Liver (tissue), 3 donors: ENCODE measurements around the gene CNGA4.

ENCODE experiments used
- EGR1 ChIP-seq, 2 donors: IDR thresholded peaks; 2 replicates each; pipeline ENCODE4 v1.6.1; 2016 to 2018; ENCODE audit warnings: antibody characterized with exemption in 2 of 2, low read depth in 2 of 2
- HNF4G ChIP-seq: IDR thresholded peaks from 2 replicates; pipeline ENCODE4 v1.6.1; 2016; ENCODE audit warnings: antibody characterized with exemption
- JUND ChIP-seq, 2 donors: IDR thresholded peaks; 2 replicates each; pipeline ENCODE4 v1.6.1; 2016; ENCODE audit warnings: antibody characterized with exemption in 2 of 2
- SP1 ChIP-seq: IDR thresholded peaks from 2 replicates; pipeline ENCODE4 v1.6.1; 2018; ENCODE audit warnings: antibody characterized with exemption, mild to moderate bottlenecking
- TAF1 ChIP-seq: conservative IDR thresholded peaks from 2 replicates; pipeline ENCODE4 v1.6.1; 2016; ENCODE audit warnings: antibody characterized with exemption, mild to moderate bottlenecking
- TF ChIP-seq, protein P1 (sequence below): fragments of 150-350 bp; IDR thresholded peaks from 2 replicates; pipeline ENCODE4 v1.5.1; 2017; ENCODE audit warnings: improper control_type of control experiment, low read depth, low read length; ENCODE audit not compliant: missing input control
- TF ChIP-seq, protein P2 (sequence below): IDR thresholded peaks from 2 replicates; pipeline ENCODE4 v1.6.1; 2016; ENCODE audit warnings: antibody characterized with exemption
- TF ChIP-seq, protein P3 (sequence below): IDR thresholded peaks from 2 replicates; pipeline ENCODE4 v1.6.1; 2016; ENCODE audit warnings: antibody characterized with exemption
- donor health status: healthy.
- donor health status: healthy.

DNA sequence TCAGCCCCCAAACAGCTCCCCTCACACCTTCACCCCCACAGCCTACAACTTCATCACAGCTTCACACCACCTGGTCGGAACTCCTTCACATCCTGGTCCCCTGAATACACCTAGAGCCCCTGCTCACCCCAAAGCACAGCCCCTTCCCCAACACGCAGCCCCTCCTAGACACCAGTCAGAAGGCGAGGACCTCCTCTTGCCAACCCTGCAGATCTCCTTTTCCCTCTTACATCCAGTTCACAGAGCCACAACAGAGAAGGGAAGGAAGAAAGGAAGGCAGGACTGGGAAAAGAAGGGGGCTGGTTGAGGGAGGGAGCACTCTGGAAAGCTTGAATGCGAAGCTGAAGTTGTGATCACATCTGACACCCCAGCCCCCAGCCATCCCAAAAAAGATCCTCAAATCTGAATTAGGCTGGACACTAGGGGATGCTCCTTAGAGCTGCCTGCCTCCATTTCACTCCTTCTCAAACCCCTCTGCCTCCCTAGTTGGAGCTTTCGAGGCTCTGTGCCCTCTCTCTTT is 21.4 kb downstream of the CNGA4 start:
- TF ChIP-seq, protein P1, sequence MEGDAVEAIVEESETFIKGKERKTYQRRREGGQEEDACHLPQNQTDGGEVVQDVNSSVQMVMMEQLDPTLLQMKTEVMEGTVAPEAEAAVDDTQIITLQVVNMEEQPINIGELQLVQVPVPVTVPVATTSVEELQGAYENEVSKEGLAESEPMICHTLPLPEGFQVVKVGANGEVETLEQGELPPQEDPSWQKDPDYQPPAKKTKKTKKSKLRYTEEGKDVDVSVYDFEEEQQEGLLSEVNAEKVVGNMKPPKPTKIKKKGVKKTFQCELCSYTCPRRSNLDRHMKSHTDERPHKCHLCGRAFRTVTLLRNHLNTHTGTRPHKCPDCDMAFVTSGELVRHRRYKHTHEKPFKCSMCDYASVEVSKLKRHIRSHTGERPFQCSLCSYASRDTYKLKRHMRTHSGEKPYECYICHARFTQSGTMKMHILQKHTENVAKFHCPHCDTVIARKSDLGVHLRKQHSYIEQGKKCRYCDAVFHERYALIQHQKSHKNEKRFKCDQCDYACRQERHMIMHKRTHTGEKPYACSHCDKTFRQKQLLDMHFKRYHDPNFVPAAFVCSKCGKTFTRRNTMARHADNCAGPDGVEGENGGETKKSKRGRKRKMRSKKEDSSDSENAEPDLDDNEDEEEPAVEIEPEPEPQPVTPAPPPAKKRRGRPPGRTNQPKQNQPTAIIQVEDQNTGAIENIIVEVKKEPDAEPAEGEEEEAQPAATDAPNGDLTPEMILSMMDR = no peak
- TF ChIP-seq HNF4G (no peak), EGR1 (IDR thresholded peaks at IDR 0.05; ENCODE audit: low read depth in 2 of 2) (no peak), TAF1 (no peak), SP1 (no peak), JUND (IDR thresholded peaks at IDR 0.05) (no peak)
- TF ChIP-seq, protein P2, sequence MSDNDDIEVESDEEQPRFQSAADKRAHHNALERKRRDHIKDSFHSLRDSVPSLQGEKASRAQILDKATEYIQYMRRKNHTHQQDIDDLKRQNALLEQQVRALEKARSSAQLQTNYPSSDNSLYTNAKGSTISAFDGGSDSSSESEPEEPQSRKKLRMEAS = no peak
- TF ChIP-seq, protein P3, sequence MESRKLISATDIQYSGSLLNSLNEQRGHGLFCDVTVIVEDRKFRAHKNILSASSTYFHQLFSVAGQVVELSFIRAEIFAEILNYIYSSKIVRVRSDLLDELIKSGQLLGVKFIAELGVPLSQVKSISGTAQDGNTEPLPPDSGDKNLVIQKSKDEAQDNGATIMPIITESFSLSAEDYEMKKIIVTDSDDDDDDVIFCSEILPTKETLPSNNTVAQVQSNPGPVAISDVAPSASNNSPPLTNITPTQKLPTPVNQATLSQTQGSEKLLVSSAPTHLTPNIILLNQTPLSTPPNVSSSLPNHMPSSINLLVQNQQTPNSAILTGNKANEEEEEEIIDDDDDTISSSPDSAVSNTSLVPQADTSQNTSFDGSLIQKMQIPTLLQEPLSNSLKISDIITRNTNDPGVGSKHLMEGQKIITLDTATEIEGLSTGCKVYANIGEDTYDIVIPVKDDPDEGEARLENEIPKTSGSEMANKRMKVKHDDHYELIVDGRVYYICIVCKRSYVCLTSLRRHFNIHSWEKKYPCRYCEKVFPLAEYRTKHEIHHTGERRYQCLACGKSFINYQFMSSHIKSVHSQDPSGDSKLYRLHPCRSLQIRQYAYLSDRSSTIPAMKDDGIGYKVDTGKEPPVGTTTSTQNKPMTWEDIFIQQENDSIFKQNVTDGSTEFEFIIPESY = no peak
